ENCODE results near the gene RFPL2.
"Not testable (repeated sequence)": the region's sequence is repeated elsewhere in the genome, so short reads cannot be mapped to it uniquely, and the experiment has no call there.

GRCh38 chr22:32148372-32148771, 56.5 kb downstream of the RFPL2 start:
- not testable (repeated sequence) for TF ChIP-seq SUZ12 (IDR thresholded peaks at IDR 0.05; ENCODE audit: extremely low read depth, insufficient read depth, insufficient read length); ZNF274 (IDR thresholded peaks at IDR 0.05; ENCODE audit: low read depth, low read length)
